GM18907 (cell line): ENCODE data around the gene EPHA2.

Experiments used
- ATAC-seq: cut with Tn5 transposase; IDR thresholded peaks from one replicate; pipeline ENCODE4 v1.9.1; 2021; ENCODE audit warnings: mild to moderate bottlenecking, moderate library complexity; ENCODE audit not compliant: unreplicated experiment

EPHA2 gene

GRCh38 chr1:16076031-16076864, 79.6 kb downstream of the EPHA2 start:
- ATAC-seq, result no peak

DNA sequence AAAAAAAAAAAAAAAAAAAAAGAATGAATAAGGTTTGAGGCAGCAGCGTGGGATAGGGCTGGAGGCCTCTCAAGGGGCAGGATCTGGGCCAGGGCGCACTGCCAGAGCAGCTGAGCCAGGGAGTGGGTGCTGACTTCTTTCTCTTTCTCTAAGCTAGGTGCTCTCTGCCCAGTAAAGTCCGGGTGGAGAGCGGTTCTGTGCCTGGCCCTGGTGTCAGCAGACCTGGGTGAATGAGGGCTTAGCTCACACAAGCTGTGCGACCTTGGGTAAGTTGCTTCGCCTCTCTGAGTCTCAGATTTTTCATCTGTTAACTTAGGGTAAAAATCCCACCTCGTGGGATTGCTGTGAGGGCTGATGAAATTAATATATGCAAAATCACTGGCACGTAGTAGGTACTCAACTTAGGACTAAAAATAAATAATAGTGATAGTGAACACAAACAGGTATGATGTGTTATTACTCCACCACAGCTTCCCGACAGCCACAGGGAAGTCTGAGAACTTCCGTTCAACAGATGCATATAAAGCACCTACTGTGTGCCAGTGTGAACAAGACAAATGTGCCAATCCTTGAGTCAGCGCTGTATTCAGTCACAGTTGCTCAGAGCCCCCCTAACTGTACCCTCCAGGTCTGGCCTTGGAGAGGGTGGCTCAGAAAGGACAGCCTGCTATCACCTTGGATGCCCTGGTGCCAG, 80.4 kb downstream of the EPHA2 start:
- no peak for ATAC-seq
